GM18517 (cell line): ENCODE measurements around the gene MOB1B.

ENCODE experiments used
- ATAC-seq: cut with Tn5 transposase; IDR thresholded peaks from one replicate; pipeline ENCODE4 v1.9.1; 2021; ENCODE audit warnings: mild to moderate bottlenecking, moderate library complexity; ENCODE audit not compliant: unreplicated experiment

Gene MOB1B

GRCh38 chr4:70914000-70914399, 11.8 kb downstream of the MOB1B start:
- ATAC-seq: no peak

- no peak for ATAC-seq
Measured at GRCh38 chr4:70914631-70915030, 12.5 kb downstream of the MOB1B start.

- no peak for ATAC-seq
Measured at GRCh38 chr4:70915036-70915815, 13.1 kb downstream of the MOB1B start.

- no peak for ATAC-seq
Measured at GRCh38 chr4:70915874-70916559, 13.8 kb downstream of the MOB1B start.

- ATAC-seq: no peak
Measured at GRCh38 chr4:70920592-70920991, 18.4 kb downstream of the MOB1B start.

GRCh38 chr4:70925418-70925817, 23.2 kb downstream of the MOB1B start:
- ATAC-seq: no peak

- ATAC-seq: peak; percentile 85
Measured at GRCh38 chr4:70925899-70926635, 23.9 kb downstream of the MOB1B start.

GRCh38 chr4:70927502-70928137, 25.5 kb downstream of the MOB1B start:
- ATAC-seq: peak; percentile 56

GRCh38 chr4:70930530-70931256, 28.5 kb downstream of the MOB1B start:
- ATAC-seq: no peak

- no peak for ATAC-seq
Measured at GRCh38 chr4:70931347-70931746, 29.2 kb downstream of the MOB1B start.

- no peak for ATAC-seq
Measured at GRCh38 chr4:70932984-70933383, 30.8 kb downstream of the MOB1B start.

GRCh38 chr4:70935038-70935695, 33.0 kb downstream of the MOB1B start:
- no peak for ATAC-seq

GRCh38 chr4:70936200-70936787, 34.1 kb downstream of the MOB1B start:
- no peak for ATAC-seq

- ATAC-seq: no peak
Measured at GRCh38 chr4:70938086-70938485, 35.9 kb downstream of the MOB1B start.

- no peak for ATAC-seq
Measured at GRCh38 chr4:70940134-70940533, 38.0 kb downstream of the MOB1B start.

- peak; percentile 78 for ATAC-seq
Measured at GRCh38 chr4:70943114-70943513, 40.9 kb downstream of the MOB1B start.

- no peak for ATAC-seq
Measured at GRCh38 chr4:70945046-70945445, 42.9 kb downstream of the MOB1B start.

- ATAC-seq: no peak
Measured at GRCh38 chr4:70945452-70946055, 43.4 kb downstream of the MOB1B start.

GRCh38 chr4:70946939-70947338, 44.8 kb downstream of the MOB1B start:
- ATAC-seq: no peak
